RPMI8226 (cell line): ENCODE data around the gene THOC2.
"Not testable (repeated sequence)": the region's sequence is repeated elsewhere in the genome, so short reads cannot be mapped to it uniquely, and the experiment has no call there.

ENCODE experiments used
- DNase-seq: peaks from one replicate; pipeline ENCODE4 v3.0.0-alpha.2; 2015

THOC2 gene

DNA sequence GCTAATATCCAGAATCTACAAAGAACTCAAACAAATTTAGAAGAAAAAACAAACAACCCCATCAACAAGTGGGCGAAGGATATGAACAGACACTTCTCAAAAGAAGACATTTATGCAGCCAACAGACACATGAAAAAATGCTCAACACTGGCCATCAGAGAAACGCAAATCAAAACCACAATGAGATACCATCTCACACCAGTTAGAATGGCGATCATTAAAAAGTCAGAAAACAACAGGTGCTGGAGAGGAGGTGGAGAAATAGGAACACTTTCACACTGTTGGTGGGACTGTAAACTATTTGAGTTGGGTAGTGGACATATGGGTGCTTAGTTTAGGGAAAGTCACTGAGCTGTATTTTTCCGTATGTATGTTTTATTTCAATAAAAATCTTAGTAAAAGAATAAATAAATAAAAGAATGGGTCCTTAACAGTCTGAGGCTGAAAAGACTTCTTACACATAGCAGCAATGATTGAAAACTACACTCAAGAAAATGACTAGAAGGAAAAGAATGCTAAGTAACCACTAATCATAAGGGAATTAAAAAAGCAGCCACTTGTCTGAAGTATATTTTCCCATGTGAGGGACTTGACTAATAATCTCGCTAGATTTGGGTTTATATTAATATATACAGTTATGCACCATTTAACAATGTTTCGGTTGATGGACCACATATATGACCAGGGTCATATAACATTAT lies 68.2 kb downstream of the THOC2 start:
- not testable (repeated sequence) for DNase-seq

DNA sequence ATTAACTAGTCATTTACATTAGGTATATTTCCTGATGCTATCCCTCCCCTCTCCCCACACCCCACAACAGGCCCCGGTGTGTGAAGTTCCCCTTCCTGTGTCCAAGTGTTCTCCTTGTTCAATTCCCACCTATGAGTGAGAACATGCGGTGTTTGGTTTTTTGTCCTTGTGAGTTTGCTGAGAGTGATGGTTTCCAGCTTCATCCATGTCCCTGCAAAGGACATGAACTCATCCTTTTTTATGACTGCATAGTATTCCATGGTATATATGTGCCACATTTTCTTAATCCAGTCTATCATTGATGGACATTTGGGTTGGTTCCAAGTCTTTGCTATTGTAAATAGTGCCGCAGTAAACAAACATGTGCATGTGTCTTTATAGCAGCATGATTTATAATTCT lies 69.1 kb downstream of the THOC2 start:
- not testable (repeated sequence) for DNase-seq

DNA sequence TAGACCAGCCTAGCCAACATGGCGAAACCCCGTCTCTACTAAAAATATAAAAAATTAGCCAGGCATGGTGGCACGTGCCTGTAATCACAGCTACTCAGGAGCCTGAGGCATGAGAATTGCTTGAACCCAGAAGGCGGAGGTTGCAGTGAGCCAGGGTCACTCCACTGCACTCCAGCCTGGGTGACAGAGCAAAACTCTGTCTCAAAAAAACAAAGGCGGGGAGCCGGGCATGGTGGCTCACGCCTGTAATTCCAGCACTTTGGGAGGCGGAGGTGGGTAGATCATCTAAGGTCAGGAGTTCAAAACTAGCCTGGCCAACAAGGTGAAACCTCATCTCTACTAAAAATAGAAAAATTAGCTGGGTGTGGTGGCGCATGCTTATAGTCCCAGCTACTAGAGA lies 76.3 kb downstream of the THOC2 start:
- DNase-seq = not testable (repeated sequence)

DNA sequence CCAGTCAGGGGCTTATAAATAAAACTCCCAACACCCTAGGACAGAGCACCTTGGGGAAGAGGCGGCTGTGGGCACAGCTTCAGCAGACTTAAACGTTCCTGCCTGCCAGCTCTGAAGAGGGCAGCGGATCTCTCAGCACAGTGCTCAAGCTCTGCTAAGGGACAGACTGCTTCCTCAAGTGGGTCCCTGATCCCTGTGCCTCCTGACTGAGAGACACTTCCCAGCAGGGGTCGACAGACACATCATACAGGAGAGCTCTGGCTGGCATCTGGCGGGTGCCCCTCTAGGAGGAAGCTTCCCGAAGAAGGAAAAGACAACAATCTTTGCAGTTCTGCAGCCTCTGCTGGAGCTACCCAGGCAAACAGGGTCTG lies 84.1 kb downstream of the THOC2 start:
- DNase-seq = not testable (repeated sequence)

DNA sequence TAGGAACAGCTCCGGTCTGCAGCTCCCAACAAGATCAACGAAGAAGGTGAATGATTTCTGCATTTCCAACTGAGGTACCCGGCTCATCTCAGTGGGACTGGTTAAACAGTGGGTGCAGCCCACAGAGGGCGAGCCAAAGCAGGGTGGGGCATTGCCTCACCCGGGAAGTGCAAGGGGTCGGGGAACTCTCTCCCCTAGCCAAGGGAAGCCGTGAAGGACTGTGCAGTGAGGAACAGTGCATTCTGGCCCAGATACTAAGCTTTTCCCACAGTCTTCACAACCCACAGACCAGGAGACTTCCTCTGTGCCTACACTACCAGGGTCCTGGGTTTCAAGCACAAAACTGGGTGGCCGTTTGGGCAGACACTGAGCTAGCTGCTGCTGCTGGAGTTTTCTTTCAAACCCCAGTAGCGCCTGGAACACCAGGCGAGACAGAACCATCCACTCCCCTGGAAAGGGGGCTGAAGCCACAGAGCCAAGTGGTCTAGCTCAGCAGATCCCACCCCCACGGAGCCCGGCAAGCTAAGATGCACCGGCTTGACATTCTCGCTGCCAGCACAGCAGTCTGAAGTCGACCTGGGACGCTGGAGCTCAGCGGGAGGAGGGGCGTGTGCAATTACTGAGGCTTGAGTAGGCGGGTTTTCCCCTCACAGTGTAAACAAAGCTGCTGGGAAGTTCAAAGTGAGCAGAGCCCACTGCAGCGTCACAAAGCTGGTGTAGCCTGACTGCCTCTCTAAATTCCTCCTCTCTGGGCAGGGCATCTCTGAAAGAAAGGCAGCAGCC lies 84.6 kb downstream of the THOC2 start:
- no peak for DNase-seq

DNA sequence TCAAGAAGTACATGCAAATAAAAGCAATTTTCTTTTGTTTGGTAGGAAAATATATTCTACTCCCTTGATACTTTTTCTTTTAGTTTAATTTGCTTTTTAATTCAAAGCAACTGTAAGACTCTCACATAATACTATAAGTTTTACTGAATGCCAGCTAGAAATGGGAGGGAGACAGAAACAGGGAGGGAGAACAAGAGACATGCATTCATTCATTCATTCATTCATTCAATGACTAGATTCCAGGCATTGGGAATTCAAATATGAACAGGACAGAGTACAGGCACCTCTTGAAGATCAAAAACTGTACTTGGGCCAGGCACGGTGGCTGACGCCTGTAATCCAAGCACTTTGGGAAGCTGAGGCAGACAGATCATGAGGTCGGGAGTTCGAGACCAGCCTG lies 85.6 kb downstream of the THOC2 start:
- no peak for DNase-seq

DNA sequence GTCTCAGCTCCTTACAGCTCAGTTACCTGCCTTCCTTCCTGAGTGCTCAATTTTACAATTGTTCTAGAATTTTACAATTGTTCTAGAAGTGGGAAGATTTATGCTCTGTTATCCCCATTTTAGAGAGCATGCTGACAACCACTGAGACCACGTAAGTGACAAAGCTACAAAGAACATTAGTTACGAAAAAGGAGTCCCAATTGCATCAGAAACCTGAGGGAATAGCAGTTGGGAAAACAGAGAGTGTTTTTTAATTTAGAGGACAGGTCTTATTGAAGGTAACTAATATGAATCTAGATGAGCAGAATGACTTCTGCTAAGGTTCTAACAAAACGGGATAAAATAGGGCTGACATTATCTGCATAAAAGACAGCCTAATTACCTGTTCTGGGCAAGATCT lies 103.3 kb downstream of the THOC2 start:
- DNase-seq = no peak

DNA sequence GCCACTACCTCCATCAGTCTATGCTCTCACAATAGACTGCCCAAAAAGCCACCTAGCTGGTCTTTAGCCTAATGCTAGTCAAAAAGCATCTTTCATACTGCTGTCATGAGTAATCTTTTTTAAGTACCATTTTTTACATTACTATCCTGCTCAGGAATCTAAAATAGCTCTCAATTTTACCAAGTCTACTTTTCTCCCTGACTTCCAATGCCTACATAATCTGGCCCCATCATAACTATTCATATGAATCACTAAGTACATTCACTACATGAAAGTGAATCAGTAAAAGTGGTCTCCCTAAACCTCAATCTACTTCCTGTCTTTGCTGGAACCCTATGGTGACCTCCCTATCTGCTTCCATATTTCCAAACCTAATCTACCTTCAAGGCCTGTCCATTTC lies 105.9 kb downstream of the THOC2 start:
- DNase-seq = no peak

DNA sequence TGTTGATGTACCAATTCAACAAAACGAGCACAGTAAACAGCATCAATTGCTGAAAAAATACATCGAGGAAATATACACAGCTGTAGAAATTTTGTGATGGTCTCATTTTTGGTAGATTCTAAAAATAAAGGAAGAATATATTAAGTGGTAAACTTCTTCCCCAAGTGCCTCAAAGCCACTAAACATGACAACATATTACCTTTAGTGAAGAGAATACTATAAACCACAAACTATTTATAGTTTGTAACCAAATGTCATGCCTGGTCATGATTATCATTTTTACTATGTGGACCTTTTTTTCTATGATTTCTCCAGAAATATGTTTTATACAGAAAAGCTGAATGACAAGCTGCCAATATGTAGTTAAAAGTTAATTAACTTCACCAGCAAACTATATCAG lies 106.9 kb downstream of the THOC2 start:
- no peak for DNase-seq

DNA sequence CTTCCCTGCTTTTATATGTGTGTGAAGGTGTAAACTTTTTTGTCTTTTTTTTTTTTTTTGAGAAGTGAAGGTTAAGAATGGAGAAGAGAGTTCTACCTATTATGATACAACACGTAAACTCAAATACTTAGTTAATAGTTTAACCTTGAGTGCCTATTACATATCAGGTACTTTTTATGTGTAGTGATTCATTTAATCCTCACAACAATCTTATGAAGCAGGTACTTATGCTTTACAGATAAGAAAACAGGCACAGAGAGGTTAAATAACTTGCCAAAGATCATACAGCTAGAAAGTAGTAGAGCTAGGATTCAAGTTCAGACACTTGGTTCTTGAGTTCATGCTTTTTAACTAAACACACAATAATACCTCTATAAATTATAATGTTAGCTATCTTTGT lies 107.4 kb downstream of the THOC2 start:
- DNase-seq = no peak

DNA sequence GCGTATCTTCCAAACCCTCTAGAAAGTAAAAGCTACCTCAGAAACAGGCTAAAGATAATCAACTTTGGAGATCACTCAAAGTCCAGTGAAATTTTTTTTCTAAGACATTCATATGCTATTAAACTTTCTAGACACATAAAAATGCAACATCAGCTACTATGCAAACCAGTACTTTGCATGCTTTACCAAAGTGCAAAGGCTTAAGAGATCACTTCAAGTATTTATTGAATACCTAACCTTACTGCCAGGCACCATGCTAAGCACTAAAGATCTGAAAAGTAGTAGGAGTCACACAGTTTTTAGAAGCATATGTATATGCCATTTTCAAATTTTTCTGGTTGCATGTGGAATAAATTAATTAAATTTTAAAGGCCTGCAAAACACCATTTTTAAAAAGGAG lies 115.8 kb downstream of the THOC2 start:
- no peak for DNase-seq

DNA sequence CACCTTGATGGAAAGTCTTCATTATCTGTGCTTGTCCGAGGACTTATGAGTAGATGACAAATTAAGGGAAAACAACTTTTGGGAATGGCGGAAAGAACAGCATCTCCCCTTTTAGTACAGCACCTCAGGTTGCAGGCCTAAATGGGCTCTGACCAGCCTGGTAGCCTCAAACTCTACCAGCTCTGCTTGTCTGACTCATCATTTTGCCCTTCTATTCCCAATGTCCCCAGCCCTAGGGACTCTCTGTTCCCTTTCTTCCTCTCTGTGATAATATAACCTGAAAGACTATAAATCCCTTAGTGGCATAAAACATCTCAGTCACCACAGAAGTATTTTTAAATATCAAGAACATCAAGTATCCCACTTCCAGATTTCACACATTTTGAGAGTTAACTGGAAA lies 121.9 kb downstream of the THOC2 start:
- no peak for DNase-seq

DNA sequence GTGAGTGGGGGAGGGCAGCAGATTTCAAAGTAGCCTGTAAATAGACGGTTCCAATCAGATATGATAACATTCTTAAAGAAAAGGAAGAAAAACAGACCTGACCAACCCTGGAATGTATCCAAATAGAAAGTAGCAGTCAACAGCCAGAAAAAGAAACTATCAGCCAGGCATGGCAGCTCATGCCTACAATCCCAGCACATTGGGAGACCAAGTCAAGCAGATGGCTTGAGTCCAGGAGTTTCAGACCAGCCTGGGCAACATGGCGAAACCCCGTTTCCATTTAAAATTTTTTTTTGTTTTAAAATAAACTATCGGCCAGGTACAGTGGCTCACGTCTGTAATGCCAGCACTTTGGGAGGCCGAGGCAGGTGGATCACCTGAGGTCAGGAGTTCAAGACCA lies 125.0 kb downstream of the THOC2 start:
- DNase-seq = no peak

DNA sequence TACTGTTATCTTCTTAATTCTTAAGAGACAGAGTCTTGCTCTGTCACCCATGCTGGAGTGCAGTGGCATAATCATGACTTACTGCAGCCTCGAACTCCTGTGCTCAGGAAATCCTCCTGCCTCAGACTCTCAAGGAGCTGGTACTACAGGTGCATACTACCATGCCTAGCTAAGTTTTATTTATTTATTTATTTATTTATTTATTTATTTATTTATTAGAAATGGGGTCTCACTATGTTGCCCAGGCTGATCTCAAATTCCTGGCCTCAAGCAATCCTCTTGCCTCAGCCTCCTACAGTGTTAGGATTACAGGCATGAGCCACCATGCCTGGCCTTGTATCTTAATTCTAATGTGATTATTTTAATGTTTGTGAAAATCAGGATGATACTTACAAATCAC lies 125.6 kb downstream of the THOC2 start:
- no peak for DNase-seq

DNA sequence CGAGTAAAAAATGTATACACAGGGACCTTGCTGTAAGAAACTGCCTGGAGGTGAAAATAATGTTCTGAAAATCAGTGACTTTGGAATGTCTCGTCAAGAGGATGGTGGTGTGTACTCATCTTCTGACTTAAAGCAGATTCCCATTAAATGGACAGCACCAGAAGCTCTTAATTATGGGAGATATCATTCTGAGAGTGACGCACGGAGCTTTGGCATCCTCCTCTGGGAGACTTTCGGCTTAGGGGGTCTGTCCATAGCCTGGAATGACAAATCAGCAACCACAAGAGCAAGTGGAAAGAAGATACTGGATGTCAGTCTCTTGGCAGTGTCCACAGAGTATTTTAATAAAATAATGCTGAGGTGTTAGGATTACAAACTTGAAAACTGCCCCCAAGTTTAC lies 129.4 kb downstream of the THOC2 start:
- DNase-seq = no peak

DNA sequence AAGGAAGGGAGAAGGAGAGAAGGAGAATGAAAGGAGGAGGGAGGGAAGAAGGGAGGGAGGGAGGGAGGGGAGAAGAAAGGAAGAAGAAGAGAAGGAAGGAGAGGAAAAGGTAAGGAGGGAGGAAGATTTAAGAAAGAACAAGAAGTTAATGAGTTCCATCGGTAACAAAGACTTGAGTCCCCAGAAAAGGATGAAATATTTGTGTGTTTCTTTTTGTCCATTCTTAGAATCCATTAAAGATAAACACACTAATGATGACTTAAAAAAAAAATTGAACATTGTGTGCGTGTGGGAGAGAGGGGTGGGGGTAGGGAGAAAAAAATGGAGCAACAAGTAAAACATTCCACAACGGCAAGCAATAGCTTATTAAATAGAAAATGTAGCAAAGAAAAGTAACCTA lies 131.4 kb downstream of the THOC2 start:
- DNase-seq = no peak

DNA sequence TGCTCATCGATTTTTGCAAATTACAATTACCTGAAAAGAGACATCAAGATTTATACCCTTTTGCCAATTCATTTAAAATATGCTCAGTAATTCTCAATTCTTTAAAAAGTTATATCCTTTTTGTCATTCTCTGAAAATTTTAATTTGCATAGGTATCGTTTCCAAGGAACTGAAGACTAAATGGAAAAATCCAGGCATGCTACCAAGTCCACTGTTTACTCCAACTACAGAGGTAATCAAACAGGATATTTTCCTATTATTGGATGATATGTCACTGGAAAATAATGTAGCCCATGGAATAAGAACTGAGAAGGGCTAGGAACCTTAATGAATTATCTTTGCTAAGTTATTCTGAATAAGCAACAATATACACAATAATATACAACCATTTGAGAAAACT lies 132.7 kb downstream of the THOC2 start:
- DNase-seq = no peak

DNA sequence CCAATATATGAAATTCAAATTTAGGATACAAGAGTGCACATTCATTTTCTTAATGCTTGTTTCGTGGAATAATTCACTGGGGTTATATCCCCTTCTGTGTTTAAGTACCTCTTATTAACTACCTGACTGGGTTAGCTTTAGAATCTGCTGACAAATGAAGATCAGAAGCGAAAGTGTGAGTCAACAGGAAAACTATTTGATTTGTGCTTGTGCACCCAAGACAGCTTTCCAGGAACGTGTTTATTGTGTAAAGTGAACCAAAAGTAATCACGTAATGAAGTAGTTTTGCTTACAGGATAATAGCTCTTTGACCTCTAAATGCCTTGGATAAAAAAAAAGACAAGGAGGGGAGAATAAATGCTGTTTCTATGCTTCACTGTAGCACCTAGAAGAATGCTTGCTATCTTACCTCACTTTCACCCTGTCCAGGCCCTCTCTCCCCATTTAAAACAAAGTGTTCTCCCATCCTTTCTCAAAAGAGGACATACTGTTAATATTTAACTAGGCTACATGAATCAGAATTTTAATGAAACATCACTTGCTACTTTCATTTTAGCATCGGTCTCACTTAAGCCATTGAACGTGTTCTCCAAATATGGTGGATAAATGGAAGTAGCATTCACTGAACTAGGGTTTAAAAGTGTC lies 141.9 kb downstream of the THOC2 start:
- DNase-seq = peak; percentile 59

DNA sequence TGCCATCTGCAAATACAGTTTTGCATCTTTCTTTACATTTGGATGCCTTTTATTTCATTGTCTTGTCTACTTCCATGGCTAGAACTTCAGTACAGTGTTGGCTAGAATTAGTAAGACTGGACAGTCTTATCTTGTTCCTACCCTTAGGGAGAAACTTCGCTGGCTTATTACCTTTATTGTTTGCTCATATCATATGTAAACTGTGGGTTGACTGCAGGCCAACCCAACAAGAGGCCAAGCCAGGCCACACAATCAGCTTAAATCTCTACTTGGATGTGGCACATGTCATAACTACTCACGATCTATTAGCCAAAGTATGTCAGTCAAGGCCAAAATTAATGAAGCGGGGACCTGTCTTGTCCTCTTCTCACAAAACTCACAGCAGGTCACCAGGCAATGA lies 144.1 kb downstream of the THOC2 start:
- DNase-seq = no peak

DNA sequence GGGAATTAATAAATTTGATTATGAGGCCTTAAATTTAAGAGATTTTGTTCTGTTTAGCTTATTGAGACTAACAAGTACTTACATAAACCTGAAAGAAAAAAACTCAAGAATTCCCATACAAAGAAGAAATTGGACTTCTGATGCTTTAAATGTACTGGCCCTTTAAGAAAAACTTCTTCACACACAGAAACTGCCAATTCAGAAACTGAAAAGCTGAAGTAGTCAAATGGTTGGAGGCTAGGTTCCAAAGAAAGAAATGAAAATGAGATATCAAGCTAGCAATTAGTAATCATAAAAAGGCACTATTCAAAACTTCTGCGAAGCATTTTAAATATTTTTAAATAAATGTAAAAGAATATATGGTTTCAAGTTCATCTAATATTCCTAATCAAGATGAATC lies 151.3 kb downstream of the THOC2 start:
- peak; percentile 12 for DNase-seq

DNA sequence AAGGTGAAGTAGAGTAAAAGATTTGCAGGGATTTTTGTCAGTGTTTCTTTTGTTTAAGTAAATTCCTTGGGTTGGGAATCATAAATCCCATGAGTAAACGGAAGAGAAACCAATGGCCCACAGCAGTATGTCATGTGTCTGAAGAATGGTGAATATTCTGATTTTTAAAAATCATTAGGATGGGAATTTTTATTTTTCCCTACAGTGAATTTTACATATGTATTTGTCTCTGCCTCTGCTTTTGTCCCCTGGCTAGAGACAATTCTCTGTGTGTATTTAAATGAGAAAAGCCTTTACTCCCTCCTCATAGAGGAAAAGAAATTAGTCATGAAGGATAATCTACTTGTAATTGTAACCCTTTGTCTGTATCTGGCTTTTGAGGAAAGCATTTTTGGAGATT lies 152.1 kb downstream of the THOC2 start:
- DNase-seq = no peak

DNA sequence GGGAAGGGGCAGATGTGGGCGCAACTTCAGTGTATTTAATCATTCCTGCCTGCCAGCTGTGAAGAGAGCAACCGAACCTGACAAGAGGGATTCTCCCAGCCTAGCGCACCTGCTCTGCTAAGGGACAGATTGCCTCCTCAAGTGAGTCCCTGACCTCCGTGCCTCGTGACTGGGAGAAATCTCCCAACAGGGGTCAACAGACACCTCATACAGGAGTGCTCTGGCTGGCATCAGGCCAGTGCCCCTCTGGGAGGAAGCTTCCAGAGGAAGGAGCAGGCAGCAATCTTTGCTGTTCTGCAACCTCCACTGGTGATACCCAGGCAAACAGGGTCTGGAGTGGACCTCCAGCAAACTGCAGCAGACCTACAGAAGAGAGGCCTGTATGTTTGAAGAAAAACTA lies 158.8 kb downstream of the THOC2 start:
- not testable (repeated sequence) for DNase-seq

DNA sequence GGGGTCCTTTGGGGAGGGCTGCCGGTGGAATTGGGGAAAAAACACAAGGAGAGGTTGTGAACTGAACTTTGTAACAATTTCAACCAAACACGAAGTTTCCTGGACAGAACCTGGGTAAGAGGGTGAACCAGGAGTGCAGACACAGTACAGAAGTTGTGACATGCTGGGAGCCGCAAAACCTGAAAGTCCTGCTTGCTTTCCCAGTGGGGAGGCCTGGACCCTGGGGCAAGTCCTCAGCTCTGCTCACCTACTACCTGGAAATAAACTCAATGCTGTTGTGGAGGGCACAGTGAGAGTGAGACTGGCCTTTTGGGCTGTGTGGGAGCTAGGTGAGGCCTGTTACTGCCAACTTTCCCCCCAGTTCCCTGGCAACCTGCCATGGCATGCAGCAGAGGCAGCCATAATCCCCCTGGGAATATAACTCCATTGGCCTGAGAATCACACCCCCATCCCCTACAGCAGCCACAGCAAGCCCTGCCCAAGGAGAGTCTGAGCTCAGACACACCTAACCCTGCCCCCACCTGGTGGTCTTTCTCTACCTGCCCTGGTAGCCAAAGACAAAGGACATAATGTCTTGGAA lies 162.8 kb downstream of the THOC2 start:
- no peak for DNase-seq

DNA sequence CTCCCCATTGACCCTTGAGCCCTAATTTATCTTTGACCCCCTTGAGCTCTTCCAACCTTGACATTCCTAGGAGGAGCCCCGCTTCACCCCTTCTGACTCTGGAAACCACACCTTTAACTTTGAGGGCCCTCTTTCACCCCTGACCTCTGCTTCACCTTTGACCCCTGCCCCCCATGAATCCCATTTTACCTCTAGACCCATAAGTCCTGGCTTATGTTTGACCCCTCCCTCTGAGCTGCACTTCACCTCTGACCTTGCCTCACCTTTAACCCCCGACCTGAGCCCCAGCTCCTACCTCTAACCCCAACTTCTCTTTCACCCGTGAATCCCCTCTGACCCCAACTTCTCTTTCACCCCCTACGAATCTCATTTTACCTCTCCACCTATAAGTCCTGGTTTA lies 169.7 kb downstream of the THOC2 start:
- no peak for DNase-seq
